Testis (tissue), 3 donors: Measurements from ENCODE around the gene PIGO. TPM values are rescaled to one million over a fixed set of nuclear protein-coding genes. Genes with fewer than 3 reads are reported as not detected.

ENCODE experiments used
- DNase-seq: peaks from one replicate; pipeline ENCODE4 v3.0.0-alpha.2; 2019
- H3K27ac ChIP-seq, 2 donors: fragments of 200-600 bp; sonication (generic); one replicate each; pipeline ENCODE4 v1.5.1; 2019
- H3K27me3 ChIP-seq: fragments of 200-600 bp; sonication (generic); one replicate; pipeline ENCODE4 v1.5.1; 2019
- H3K36me3 ChIP-seq: fragments of 200-600 bp; sonication (generic); one replicate; pipeline ENCODE4 v1.5.1; 2017; ENCODE audit warnings: low read depth; ENCODE audit errors: missing control alignments
- H3K4me1 ChIP-seq: fragments of 200-600 bp; sonication (generic); one replicate; pipeline ENCODE4 v1.5.1; 2019
- H3K4me3 ChIP-seq, 2 donors: fragments of 200-600 bp; sonication (generic); one replicate each; pipeline ENCODE4 v1.5.1; 2017 to 2019
- H3K9me3 ChIP-seq: fragments of 200-600 bp; sonication (generic); one replicate; pipeline ENCODE4 v1.5.1; 2017
- POLR2A ChIP-seq: fragments of 450-650 bp; IDR thresholded peaks from one replicate; pipeline ENCODE4 v1.6.1; 2017; ENCODE audit warnings: antibody characterized with exemption, mild to moderate bottlenecking, moderate library complexity
- WGBS, 2 donors: methylation state at CpG; one replicate each; pipeline ENCODE4 v1.1.5; 2018; 5-methylcytosine and 5-hydroxymethylcytosine counted together
- intact Hi-C: fragments of 100-400 bp; cut with DNase I; formaldehyde crosslinking; loops from one replicate; pipeline ENCODE4 v1.15.1; 2023; ENCODE audit warnings: low total_unique reads
- polyA plus RNA-seq: library from polyadenylated mRNA; stranded (reverse); fragments of 350-450 nt; fragmentation: Illumina TruSeq; extraction: RNeasy Lipid Tissue Mini Kit (QIAGEN cat#74804); gene quantifications from one replicate; pipeline ENCODE4 v1.2.3, GENCODE V29; 2014; ENCODE audit warnings: low read depth, low replicate concordance; ENCODE audit not compliant: insufficient read depth
- total RNA-seq, 2 donors: library from RNA; depleted of rRNA; stranded (reverse); fragments of >200 nt; gene quantifications; one replicate each; pipeline ENCODE4 v1.2.3, GENCODE V29; 2016
- TF ChIP-seq, protein P1 (sequence below), 3 experiments: fragments of 450-650 bp in 2 of 3; fragments of 200-600 bp in 1 of 3; sonication (generic) in 1 of 3; IDR thresholded peaks; one replicate each; pipeline ENCODE4 v1.5.1; 2016 to 2019; ENCODE audit warnings: antibody characterized with exemption in 3 of 3, mild to moderate bottlenecking in 2 of 3, moderate library complexity in 1 of 3

Gene PIGO
- total and polyA plus RNA-seq, 3 donors from 2014 or later = 27.6 to 41.4 (median 33.1) TPM

- Histone ChIP-seq H3K4me1 (peaks cover 12% of the 10 kb centered on the region), H3K36me3 (no peaks in the 10 kb centered on the region), H3K27me3 (no peaks in the 10 kb centered on the region), H3K4me3 (no peak overlapping the region), H3K9me3 (no peaks in the 10 kb centered on the region), H3K27ac (no peak overlapping the region)
- no peak for TF ChIP-seq POLR2A
- TF ChIP-seq, protein P1, sequence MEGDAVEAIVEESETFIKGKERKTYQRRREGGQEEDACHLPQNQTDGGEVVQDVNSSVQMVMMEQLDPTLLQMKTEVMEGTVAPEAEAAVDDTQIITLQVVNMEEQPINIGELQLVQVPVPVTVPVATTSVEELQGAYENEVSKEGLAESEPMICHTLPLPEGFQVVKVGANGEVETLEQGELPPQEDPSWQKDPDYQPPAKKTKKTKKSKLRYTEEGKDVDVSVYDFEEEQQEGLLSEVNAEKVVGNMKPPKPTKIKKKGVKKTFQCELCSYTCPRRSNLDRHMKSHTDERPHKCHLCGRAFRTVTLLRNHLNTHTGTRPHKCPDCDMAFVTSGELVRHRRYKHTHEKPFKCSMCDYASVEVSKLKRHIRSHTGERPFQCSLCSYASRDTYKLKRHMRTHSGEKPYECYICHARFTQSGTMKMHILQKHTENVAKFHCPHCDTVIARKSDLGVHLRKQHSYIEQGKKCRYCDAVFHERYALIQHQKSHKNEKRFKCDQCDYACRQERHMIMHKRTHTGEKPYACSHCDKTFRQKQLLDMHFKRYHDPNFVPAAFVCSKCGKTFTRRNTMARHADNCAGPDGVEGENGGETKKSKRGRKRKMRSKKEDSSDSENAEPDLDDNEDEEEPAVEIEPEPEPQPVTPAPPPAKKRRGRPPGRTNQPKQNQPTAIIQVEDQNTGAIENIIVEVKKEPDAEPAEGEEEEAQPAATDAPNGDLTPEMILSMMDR (IDR thresholded peaks at IDR 0.05) = no peak
- intact Hi-C loops = loop anchor here (10.0 kb wide), 1 partner anchor 110 kb away; no protein-coding TSS in a partner anchor
- 88 to 90% methylated on average over 4 of the region's 4 CpGs for WGBS, 2 donors
- no peak for DNase-seq
Measured at GRCh38 chr9:35104586-35104985, 8.2 kb upstream of the PIGO start.

DNA sequence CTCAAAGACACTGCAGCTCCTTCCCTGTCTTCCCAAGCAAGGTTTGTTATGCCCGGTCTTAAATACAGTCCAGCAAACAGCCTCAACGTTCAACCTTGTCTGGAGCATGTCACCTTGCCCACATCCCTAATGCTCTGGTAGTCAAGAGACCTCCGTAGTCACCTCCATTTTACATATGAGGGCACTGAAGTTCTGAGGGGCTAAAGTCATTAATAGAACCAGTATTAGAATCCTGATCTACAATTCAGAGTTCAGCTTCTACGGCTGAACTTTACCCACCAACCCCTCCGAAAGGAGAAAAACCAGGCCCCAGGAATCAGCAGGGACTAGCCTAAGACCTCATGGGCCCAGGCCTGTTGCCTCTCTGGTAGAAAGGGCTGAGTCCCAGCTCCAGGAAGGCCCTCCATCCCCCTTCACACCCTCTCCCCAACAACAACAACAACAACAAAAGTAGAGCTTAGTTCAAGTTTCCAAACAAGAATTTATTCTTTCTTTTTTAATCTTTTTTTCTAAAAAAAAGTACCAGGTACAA is 7.3 kb upstream of the PIGO start:
- intact Hi-C loops = loop anchor here (10.0 kb wide), 1 partner anchor 109 kb away; no protein-coding TSS in a partner anchor
- DNase-seq = no peak
- Histone ChIP-seq H3K27ac (peak overlapping the region; percentile 60 to 90), H3K4me3 (peak overlapping the region; percentile 77 to 78), H3K27me3 (no peaks in the 10 kb centered on the region), H3K4me1 (peaks cover 12% of the 10 kb centered on the region), H3K9me3 (no peaks in the 10 kb centered on the region), H3K36me3 (no peaks in the 10 kb centered on the region)
- no peak for TF ChIP-seq POLR2A
- TF ChIP-seq, protein P1 (IDR thresholded peaks at IDR 0.05) = no peak
- 19 to 25% methylated on average over 5 of the region's 5 CpGs for WGBS, 2 donors

DNA sequence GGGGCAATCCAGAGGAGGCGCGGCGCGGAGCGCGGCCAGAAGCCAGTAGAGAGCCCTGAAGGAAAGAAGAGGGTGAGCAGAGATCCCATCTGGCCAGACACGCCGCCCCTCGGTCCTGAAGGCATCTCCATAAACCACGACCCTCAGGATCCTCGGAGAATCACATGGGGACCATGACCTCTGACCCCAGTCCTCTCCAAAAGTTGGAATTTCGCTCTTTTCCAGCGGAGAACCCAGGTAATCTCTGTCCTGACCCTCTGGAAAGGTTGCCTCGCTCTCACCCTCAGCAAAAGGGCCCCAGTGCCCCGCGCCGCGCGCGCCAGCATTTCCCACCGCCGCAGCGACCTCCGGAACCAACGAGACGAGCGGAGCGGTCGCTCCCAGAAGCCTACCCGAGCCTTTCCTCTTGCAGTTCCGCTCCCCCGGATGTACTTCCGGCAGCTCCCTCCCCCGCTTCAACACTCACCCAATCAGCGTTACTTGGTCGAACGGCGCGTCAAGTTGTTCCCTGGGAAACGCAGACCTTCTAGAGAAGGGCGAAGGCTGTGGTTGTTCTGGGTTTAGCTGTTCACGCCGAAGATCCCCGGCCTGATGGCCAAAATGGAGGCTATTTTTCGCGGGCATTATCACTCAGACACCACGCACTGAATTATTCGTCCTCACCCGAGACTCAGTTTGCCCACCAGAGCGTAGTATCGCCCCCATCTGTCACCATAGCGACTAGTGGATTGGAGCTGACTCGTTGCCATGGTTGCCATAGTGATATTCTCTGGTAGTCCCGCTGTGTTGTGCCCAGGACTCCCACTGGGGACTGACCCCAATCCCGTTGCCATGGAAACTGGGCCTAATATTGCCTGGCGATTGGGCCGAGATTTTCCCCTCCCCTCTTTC is 6.6 kb upstream of the PIGO start, which contains the start of gene STOML2:
STOML2 (minus strand) TSS at position 363 of the 891 bp plus-strand sequence; CDS start at position 326, 37 bp downstream.
- H3K36me3 ChIP-seq = no peaks in the 10 kb centered on the region

DNA sequence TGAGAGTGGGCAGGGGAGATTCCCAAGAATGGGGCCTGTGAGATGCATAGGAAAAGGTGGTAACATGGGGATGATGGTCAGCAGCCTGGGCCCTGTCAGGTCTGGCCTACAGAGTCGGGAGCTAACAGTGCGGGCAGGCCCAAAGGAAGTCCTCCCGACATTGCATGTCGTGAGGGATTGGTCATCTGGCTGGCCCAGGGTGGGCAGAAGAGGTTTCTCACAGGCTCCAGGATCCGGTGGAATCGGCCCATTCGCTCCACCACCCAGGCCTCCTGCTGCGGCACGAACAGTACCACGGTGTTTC is 6.0 kb upstream of the PIGO start:
- intact Hi-C loops = loop anchor here (10.0 kb wide), 1 partner anchor 108 kb away; no protein-coding TSS in a partner anchor
- Histone ChIP-seq H3K4me1 (peaks cover 12% of the 10 kb centered on the region), H3K27ac (peak overlapping the region; percentile 60 to 90), H3K9me3 (no peaks in the 10 kb centered on the region), H3K27me3 (no peaks in the 10 kb centered on the region), H3K36me3 (no peaks in the 10 kb centered on the region), H3K4me3 (peak overlapping the region; percentile 77 to 78)
- DNase-seq = no peak
- 1 to 6% methylated on average over 10 of the region's 10 CpGs for WGBS, 2 donors
- TF ChIP-seq, protein P1 (IDR thresholded peaks at IDR 0.05) = no peak
- no peak for TF ChIP-seq POLR2A

More for the DNA sequence above, 6.6 kb upstream of the PIGO start, which contains the start of gene STOML2:
- 0% methylated on average over 38 to 50 of the region's 57 CpGs for WGBS, 2 donors
- Histone ChIP-seq H3K9me3 (no peaks in the 10 kb centered on the region), H3K4me3 (peak within 1 kb of the TSS; percentile 77 to 78), H3K27me3 (no peaks in the 10 kb centered on the region), H3K4me1 (peaks cover 12% of the 10 kb centered on the region), H3K27ac (peak within 1 kb of the TSS; percentile 60 to 90)
- intact Hi-C loops = loop anchor here (10.0 kb wide), 1 partner anchor 108 kb away; no protein-coding TSS in a partner anchor
- peak; percentile 98 for DNase-seq
- TF ChIP-seq, protein P1 (IDR thresholded peaks at IDR 0.05) = no peak
- TF ChIP-seq POLR2A = no peak
